B cell (primary cell): ENCODE data around the gene CD226. TPM values are rescaled to one million over a fixed set of nuclear protein-coding genes. Genes with fewer than 3 reads are reported as not detected.

Source experiments
- ATAC-seq: fragments of 200-7000 bp; cut with Tn5 transposase; one replicate; pipeline ENCODE4 v1.10.0; 2021; ENCODE audit warnings: low read depth, mild to moderate bottlenecking, moderate number of reproducible peaks, moderate library complexity
- CTCF ChIA-PET: fragments of 350-600 bp; sonication (Branson Sonifier 250); formaldehyde crosslinking; loops from one replicate; lab custom pipeline; 2021; ENCODE audit warnings: antibody characterized with exemption, inconsistent platforms; lab: Charles Lee
- POLR2A ChIA-PET: fragments of 350-600 bp; sonication (Branson Sonifier 250); formaldehyde crosslinking; loops from one replicate; lab custom pipeline; 2021; ENCODE audit warnings: antibody characterized with exemption; lab: Charles Lee
- DNase-seq: peaks from one replicate; pipeline ENCODE4 v3.0.0; 2013
- H2AFZ ChIP-seq: 2 replicates; pipeline ENCODE4 v1.6.1; 2012; ENCODE audit warnings: mild to moderate bottlenecking, low read depth, low read length; ENCODE audit not compliant: insufficient read depth, poor library complexity, severe bottlenecking
- H3K27ac ChIP-seq, 2 donors: 1 replicate in 1 of 2; 2 replicates in 1 of 2; pipeline ENCODE4 v1.5.1; 2012 to 2013; ENCODE audit warnings: low read length in 2 of 2, mild to moderate bottlenecking in 2 of 2, moderate library complexity in 1 of 2
- H3K27me3 ChIP-seq, 4 experiments: fragments of 200-600 bp in 1 of 4; sonication (generic) in 1 of 4; replicated peaks in 1 of 4; 1 replicate in 2 of 4; 2 replicates in 2 of 4; pipeline versions ENCODE4 v1.6.1 to v1.7.0; 2013 to 2016; ENCODE audit warnings: low read length in 3 of 4, mild to moderate bottlenecking in 2 of 4, mixed read lengths in 1 of 4, moderate library complexity in 1 of 4; ENCODE audit not compliant: insufficient read depth in 4 of 4, control insufficient read depth in 3 of 4; ENCODE audit errors: control extremely low read depth in 1 of 4
- H3K36me3 ChIP-seq, 2 experiments: replicated peaks in 1 of 2; 1 replicate in 1 of 2; 2 replicates in 1 of 2; pipeline versions ENCODE4 v1.6.1 to v1.7.1; 2013; ENCODE audit warnings: low read length in 1 of 2; ENCODE audit not compliant: insufficient read depth in 2 of 2, control insufficient read depth in 1 of 2; ENCODE audit errors: control extremely low read depth in 1 of 2, extremely low read depth in 1 of 2
- H3K4me1 ChIP-seq, 2 donors: fragments of 200-600 bp in 1 of 2; sonication (generic) in 1 of 2; 1 replicate in 1 of 2; 2 replicates in 1 of 2; pipeline versions ENCODE4 v1.5.1 to v1.6.1; 2013 to 2017; ENCODE audit warnings: low read length in 2 of 2; ENCODE audit not compliant: control insufficient read depth in 2 of 2, insufficient read depth in 2 of 2
- H3K4me2 ChIP-seq: replicated peaks from 2 replicates; pipeline ENCODE3; 2012; ENCODE audit warnings: mild to moderate bottlenecking, low read depth, low read length; ENCODE audit not compliant: poor library complexity, severe bottlenecking
- H3K4me3 ChIP-seq, 5 experiments: fragments of 200-600 bp in 1 of 5; sonication (generic) in 1 of 5; 1 replicate in 3 of 5; 2 replicates in 2 of 5; pipeline versions ENCODE4 v1.5.1 to v1.7.0; 2011 to 2016; ENCODE audit warnings: low read length in 4 of 5, mild to moderate bottlenecking in 4 of 5, low read depth in 2 of 5, control low read depth in 1 of 5, moderate library complexity in 1 of 5; ENCODE audit not compliant: insufficient read depth in 1 of 5; ENCODE audit errors: control extremely low read depth in 1 of 5, extremely low read depth in 1 of 5
- H3K79me2 ChIP-seq: fragments of 200-600 bp; sonication (generic); one replicate; pipeline ENCODE4 v1.6.0; 2016; ENCODE audit warnings: low read length; ENCODE audit not compliant: control insufficient read depth, insufficient read depth
- H3K9ac ChIP-seq: fragments of 200-600 bp; sonication (generic); 2 replicates; pipeline ENCODE4 v1.6.1; 2017; ENCODE audit warnings: mild to moderate bottlenecking, low read length, moderate library complexity
- H3K9me3 ChIP-seq, 3 donors: one replicate each; pipeline versions ENCODE4 v1.6.1 to v1.7.1; 2013; ENCODE audit warnings: low read length in 2 of 3; ENCODE audit not compliant: control insufficient read depth in 2 of 3, insufficient read depth in 1 of 3; ENCODE audit errors: control extremely low read depth in 1 of 3
- H4K20me1 ChIP-seq: 2 replicates; pipeline ENCODE4 v1.6.0; 2012; ENCODE audit warnings: mild to moderate bottlenecking, low read length; ENCODE audit not compliant: insufficient read depth, control insufficient read depth, poor library complexity, severe bottlenecking
- H3K27ac Mint-ChIP-seq: one replicate; pipeline ENCODE4 v1.8.0; 2021; ENCODE audit warnings: mixed read lengths
- H3K27me3 Mint-ChIP-seq: one replicate; pipeline ENCODE4 v1.8.0; 2021; ENCODE audit warnings: mixed read lengths
- H3K4me1 Mint-ChIP-seq: one replicate; pipeline ENCODE4 v1.8.0; 2021; ENCODE audit warnings: mixed read lengths
- H3K4me3 Mint-ChIP-seq: one replicate; pipeline ENCODE4 v1.8.0; 2021; ENCODE audit warnings: mixed read lengths
- H3K9me3 Mint-ChIP-seq: one replicate; pipeline ENCODE4 v1.8.0; 2022; ENCODE audit warnings: mixed read lengths; ENCODE audit not compliant: insufficient read depth
- CTCF ChIP-seq: fragments of 200-600 bp; IDR thresholded peaks from one replicate; pipeline ENCODE4 v1.8.0; 2022; ENCODE audit warnings: antibody characterized with exemption, mild to moderate bottlenecking
- EZH2 ChIP-seq: IDR thresholded peaks from 2 replicates; pipeline ENCODE4 v1.6.1; 2012; ENCODE audit warnings: borderline replicate concordance, low read depth, mild to moderate bottlenecking, moderate library complexity, low read length; ENCODE audit not compliant: insufficient read depth, poor library complexity, severe bottlenecking
- WGBS: methylation state at CpG from one replicate; pipeline ENCODE4 v1.1.5; 2013; ENCODE audit warnings: missing lambda C conversion rate; ENCODE audit not compliant: insufficient coverage; 5-methylcytosine and 5-hydroxymethylcytosine counted together
- intact Hi-C: fragments of 100-400 bp; cut with micrococcal nuclease; formaldehyde crosslinking; loops from one replicate; pipeline ENCODE4 v1.10.0; 2022
- polyA plus RNA-seq: library from polyadenylated mRNA; depleted of rRNA; stranded (reverse); fragments of >200 nt; gene quantifications from 2 replicates; pipeline ENCODE4 v1.2.3, GENCODE V29; 2012
- total RNA-seq, 2 donors: library from RNA; stranded (reverse); fragments of 120-200 nt in 1 of 2; gene quantifications; 1 replicate in 1 of 2; 2 replicates in 1 of 2; pipeline versions ENCODE4 v1.2.3 to v1.2.4, GENCODE V29; 2013 to 2022

CD226 gene
- total and polyA plus RNA-seq, 2 donors (not counting 1 experiment from before 2014, with no cell fraction given): 0.78 to 2.6 TPM

GRCh38 chr18:69819460-69819859, 128.2 kb downstream of the CD226 start:
- no peak overlapping the region for H3K9ac ChIP-seq
- no peak for TF ChIP-seq EZH2
- TF ChIP-seq CTCF: no peak
- CTCF ChIA-PET: no interaction called here

GRCh38 chr18:69817335-69817940, 130.2 kb downstream of the CD226 start:
- 100% methylated on average over 2 of the region's 5 CpGs for WGBS
- no peak overlapping the region for H3K4me2 ChIP-seq
- CTCF ChIA-PET: no interaction called here
- no peak for DNase-seq
- no peaks in the 10 kb centered on the region for H3K36me3 ChIP-seq
- no peak for ATAC-seq
- no peaks in the 10 kb centered on the region for H3K4me1 Mint-ChIP-seq
- TF ChIP-seq EZH2: no peak
- TF ChIP-seq CTCF: no peak
- H3K27me3 ChIP-seq: no peaks in the 10 kb centered on the region
- no peak overlapping the region for H3K4me3 ChIP-seq
- POLR2A ChIA-PET: no interaction called here
- no peaks in the 10 kb centered on the region for H3K27me3 Mint-ChIP-seq
- H3K9ac ChIP-seq: no peak overlapping the region
- no peaks in the 10 kb centered on the region for H3K4me1 ChIP-seq
- H3K4me3 Mint-ChIP-seq: no peak overlapping the region
- H4K20me1 ChIP-seq: no peaks in the 10 kb centered on the region
- no peak overlapping the region for H3K27ac ChIP-seq
- no peak overlapping the region for H2AFZ ChIP-seq
- peaks cover 0 to 4% (median 0%) of the 10 kb centered on the region in 3 donors for H3K9me3 ChIP-seq
- no peaks in the 10 kb centered on the region for H3K79me2 ChIP-seq
- no peaks in the 10 kb centered on the region for H3K9me3 Mint-ChIP-seq
- no peak overlapping the region for H3K27ac Mint-ChIP-seq
- intact Hi-C loops: no loop called here

More at GRCh38 chr18:69819460-69819859, 128.2 kb downstream of the CD226 start:
- no peak overlapping the region for H2AFZ ChIP-seq
- intact Hi-C loops: no loop called here
- DNase-seq (no peak), ATAC-seq (no peak)
- POLR2A ChIA-PET: no interaction called here
- Mint-ChIP-seq H3K4me3 (no peak overlapping the region), H3K4me1 (no peaks in the 10 kb centered on the region), H3K27me3 (no peaks in the 10 kb centered on the region), H3K9me3 (no peaks in the 10 kb centered on the region), H3K27ac (no peak overlapping the region)
- peaks cover 0 to 4% (median 0%) of the 10 kb centered on the region in 3 donors for H3K9me3 ChIP-seq
- no peaks in the 10 kb centered on the region for H3K79me2 ChIP-seq
- no peak overlapping the region for H3K4me2 ChIP-seq
- H3K27ac ChIP-seq: no peak overlapping the region
- H3K4me3 ChIP-seq: no peak overlapping the region
- WGBS: no CpG with 5 or more reads among the region's 2 CpGs
- no peaks in the 10 kb centered on the region for H4K20me1 ChIP-seq
- H3K36me3 ChIP-seq: no peaks in the 10 kb centered on the region
- H3K27me3 ChIP-seq: no peaks in the 10 kb centered on the region
- no peaks in the 10 kb centered on the region for H3K4me1 ChIP-seq
